HG03039 (cell line): Measurements from ENCODE around the gene ANTKMT.

Experiments used
- ATAC-seq: cut with Tn5 transposase; IDR thresholded peaks from one replicate; pipeline ENCODE4 v1.9.1; 2021; ENCODE audit warnings: mild to moderate bottlenecking, moderate library complexity; ENCODE audit not compliant: unreplicated experiment

The ANTKMT gene

GRCh38 chr16:695355-696089, 25.4 kb upstream of the ANTKMT start:
- no peak for ATAC-seq

DNA sequence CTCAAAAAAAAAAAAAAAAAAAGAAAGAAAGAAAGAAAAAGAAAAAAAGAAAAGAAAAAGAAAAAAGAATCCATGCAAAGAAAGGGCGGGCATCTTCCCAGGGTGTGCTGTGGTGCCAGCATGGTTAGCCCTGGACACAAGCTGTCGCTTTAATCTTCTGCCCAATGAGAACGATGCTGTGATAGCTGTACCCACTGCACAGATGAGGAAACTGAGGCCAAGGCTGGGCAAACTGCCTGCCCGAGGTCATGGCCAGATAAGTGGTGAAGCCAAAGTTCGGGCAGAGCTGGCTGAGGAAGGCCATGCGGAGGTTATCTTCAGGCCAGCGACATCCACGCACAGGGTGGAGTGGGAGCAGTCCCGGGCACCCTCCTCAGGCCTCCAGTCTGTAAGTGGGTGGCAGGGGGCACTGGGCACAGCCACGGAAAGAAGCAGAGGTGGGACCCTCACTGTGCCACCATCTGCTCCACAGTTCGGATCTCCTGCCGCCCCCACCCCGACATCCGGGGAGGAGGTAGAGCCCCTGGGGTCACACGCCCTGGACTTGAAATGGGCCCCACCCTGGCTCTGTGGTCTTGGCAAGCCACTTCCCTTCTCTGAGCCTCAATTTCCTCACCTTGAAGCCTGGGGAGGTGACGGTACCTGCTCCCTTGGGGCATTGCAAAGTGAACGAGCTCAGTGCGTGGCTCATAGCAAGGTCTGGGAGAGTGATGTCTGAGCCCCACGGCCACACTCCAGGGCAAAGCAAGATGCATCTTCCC, 21.9 kb upstream of the ANTKMT start:
- ATAC-seq, result no peak

GRCh38 chr16:700684-701584, 20.0 kb upstream of the ANTKMT start:
- no peak for ATAC-seq

DNA sequence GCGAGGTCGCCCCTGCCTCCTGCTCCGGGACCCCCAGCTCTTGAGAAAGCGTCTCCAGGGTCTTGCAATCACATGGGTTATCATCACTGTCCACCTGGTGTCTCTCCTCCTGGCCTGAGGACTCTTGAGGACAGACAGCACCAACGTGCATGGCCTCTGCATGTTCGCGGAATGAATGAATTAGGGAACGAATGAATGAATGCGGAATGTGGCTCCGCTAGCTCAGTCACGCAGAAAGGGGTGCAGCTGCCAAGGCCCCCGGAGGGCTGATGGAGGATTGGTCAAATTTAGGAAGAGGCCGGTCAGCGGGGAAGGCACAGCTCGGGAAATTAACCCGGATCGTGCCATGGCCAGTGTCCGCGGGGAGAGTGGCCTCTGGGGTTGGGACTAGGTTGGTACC, 18.6 kb upstream of the ANTKMT start:
- ATAC-seq, result no peak

DNA sequence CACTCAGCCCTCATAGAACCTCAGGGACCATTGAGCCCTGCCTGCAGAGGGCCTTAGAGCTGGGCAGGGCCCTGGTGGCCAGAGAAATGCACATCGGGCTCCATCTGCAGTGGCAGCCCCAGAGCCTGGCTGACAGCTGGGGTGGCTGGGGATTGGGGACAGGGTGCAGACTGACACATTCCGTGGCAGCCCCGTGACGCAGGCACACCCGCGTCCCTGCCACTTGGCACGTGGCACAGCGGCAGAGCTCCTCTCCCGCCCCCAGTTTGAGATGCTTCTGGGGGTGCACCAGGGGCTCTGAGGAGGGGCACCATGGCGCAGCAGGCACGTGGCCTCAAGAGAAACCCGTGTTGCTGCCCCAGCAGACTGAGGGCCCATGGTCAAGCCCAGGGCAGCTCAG, 17.5 kb upstream of the ANTKMT start:
- ATAC-seq, result no peak

DNA sequence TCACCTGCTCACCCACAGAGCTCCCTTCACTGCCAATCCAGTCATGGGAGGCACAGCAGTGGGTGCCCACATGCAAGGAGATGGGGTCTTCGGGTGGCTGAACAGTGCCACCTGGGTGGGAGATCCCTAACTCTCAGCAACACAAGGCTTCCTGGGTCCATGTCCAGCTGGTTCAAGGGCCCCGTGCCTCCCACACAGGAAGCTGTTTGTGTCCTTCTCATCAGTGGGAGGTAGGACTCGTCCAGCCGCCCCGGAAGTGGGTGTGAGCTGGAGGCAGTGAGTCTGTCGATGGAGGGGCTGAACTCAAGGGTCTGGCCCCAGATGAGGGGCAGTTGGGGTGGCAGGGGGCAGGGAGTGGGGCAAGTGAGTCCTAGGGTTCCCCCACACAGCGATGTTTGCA, 16.9 kb upstream of the ANTKMT start:
- ATAC-seq, result no peak

- ATAC-seq, result no peak
These were observed 16.2 kb upstream of the ANTKMT start for GRCh38 chr16:704552-705380.

GRCh38 chr16:705431-706188, 15.3 kb upstream of the ANTKMT start, which contains the start of gene FBXL16:
TSS of gene FBXL16 (minus strand) at chr16:705801. CDS start at chr16:697405, 8,396 bp downstream.
- no peak for ATAC-seq

GRCh38 chr16:706189-707061, 14.5 kb upstream of the ANTKMT start:
- ATAC-seq, result no peak

DNA sequence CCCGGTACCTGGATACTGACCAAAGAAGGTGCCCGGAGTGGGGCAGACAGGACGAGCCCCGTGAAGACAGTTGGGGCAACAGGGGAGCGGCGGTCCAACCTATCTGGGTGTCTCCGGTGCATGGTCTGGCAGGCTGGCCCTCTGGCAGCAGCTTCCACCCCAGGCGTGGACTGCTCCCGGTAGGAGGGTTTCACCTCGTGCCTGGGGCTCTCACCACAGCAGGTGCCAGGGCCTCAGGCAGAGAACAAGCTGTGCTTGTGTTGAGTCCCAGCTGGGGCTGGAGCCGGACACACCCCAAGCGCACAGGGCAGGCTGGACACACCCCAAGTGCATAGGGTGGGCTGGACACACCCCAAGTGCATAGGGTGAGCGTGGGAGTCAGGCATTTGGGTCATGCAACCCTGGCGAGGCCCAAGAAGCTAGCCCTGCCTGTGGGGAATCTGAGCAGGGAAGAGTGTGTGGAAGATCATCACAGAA, 13.8 kb upstream of the ANTKMT start:
- no peak for ATAC-seq

- ATAC-seq, result no peak
These were observed 12.9 kb upstream of the ANTKMT start for GRCh38 chr16:708019-708418.

GRCh38 chr16:708959-709358, 12.0 kb upstream of the ANTKMT start:
- no peak for ATAC-seq

GRCh38 chr16:709566-710499, 11.1 kb upstream of the ANTKMT start:
- ATAC-seq, result no peak

- ATAC-seq, result no peak
These were observed 10.4 kb upstream of the ANTKMT start for GRCh38 chr16:710500-711075.

DNA sequence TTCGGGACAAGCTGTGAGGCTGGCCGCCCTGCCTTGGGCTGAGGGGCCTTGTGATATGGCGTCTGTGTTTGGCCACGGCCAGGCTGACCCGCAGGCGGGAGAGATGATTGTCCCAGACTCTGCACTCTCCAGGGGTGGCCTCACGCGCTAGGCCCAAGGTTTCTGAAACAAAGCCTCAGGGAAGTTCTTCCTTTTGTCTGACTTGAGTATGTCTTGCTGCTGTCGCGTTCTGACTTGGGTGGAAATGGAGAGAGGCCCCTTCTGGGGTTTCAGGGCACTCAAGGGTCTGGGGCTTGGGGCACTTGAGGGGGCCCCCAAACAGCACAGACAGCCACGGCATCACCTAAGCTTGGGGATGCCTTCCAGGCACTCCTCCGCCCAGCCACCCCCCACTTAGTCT, 9.9 kb upstream of the ANTKMT start:
- no peak for ATAC-seq

GRCh38 chr16:711548-712320, 9.2 kb upstream of the ANTKMT start:
- ATAC-seq, result no peak
